ENCODE data around the gene MYO19.
A peak's percentile ranks its signal among the peaks of the same experiment; 100 is the strongest.

Gene MYO19

DNA sequence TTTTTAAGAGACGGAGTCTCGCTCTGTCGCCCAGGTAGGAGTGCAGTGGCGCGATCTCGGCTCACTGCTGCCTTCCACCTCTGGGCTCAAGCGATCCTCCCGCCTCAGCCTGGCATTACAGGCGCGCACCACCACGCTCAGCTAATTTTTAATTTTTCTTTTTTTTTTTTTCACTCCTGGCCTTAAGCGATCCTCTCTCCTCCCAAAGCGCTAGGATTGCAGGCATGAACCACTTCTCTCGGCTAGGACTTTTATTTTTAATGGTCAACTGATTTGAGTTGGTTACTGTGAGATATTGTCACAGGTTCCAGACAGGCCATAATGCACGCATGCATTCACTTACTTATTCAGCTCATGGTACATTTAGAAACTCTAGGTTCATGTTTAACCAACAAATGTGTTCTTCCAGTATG, 1.0 kb upstream of the MYO19 start:
- peaks cover 35% of the 10 kb centered on the region for H3K79me2 ChIP-seq (ENCODE audit: low read length)
- H3K27ac ChIP-seq (ENCODE audit: low read length), result peak overlapping the region; percentile 85
- H3K36me3 ChIP-seq (replicated peaks; ENCODE audit: low read depth, low read length), result peaks cover 49% of the 10 kb centered on the region

DNA sequence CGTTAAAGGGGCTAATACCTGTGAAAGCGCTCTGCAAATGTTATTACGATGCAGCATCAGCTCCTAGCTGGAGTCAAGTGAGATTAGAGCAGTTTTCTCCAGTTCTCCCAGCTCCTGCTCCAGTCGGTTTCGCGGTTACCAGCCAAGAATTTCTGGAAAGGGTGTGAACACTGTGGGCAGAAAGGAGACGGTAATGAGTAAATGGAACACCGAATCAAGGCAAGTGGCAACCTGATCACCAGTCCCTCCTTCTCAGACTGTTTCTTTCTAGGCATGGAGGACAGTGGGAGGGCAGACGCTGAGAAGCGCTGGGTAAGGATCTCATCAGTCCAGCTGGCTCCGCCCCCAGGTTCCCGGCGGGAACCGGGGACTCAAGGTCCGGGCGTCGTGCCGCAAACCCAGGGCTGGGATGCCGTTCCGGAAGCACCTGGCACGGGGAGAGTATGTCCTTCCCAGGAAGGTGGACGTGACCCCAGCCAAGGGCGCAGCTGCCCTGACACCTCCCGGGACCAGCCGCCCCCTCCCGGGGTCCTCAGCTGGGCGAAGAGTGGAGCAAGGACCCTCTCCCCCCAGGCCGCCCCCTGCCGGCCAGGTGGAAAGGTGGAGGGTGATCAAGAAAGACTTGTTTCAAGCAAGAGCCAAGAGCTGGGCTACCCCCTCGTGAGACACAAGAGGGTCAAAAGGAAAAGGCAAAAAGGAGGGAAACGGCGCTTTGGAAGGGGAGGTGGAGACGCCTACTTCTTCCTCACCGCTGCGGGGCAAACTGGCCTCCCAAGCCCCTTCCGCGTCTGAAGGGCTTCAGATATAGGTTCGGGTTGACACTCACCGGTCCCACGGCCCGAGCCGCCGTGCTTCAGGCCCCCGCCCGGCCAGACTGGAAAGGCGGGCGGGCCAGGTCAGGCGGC, 481 bp downstream of the MYO19 start:
- Histone ChIP-seq H3K9ac (ENCODE audit: low read length) (peak overlapping the region; percentile 97), H3K4me3 (ENCODE audit: low read length) (peak overlapping the region; percentile 94), H3K4me1 (ENCODE audit: low read length) (peaks cover 12% of the 10 kb centered on the region), H3K36me3 (replicated peaks; ENCODE audit: low read depth, low read length) (peaks cover 54% of the 10 kb centered on the region), H4K20me1 (ENCODE audit: insufficient read depth, low read length) (no peaks in the 10 kb centered on the region), H2AFZ (ENCODE audit: low read depth, low read length) (peak overlapping the region; percentile 79), H3K27ac (ENCODE audit: low read length) (peak overlapping the region; percentile 85), H3K4me2 (ENCODE audit: low read length) (peak overlapping the region; percentile 75), H3K27me3 (ENCODE audit: low read depth, low read length) (no peaks in the 10 kb centered on the region), H3K79me2 (ENCODE audit: low read length) (peaks cover 35% of the 10 kb centered on the region), H3K9me3 (ENCODE audit: insufficient read depth, low read length) (peaks cover 3% of the 10 kb centered on the region; the same call in 1 of the 2 replicates)
- TF ChIP-seq, protein P1, sequence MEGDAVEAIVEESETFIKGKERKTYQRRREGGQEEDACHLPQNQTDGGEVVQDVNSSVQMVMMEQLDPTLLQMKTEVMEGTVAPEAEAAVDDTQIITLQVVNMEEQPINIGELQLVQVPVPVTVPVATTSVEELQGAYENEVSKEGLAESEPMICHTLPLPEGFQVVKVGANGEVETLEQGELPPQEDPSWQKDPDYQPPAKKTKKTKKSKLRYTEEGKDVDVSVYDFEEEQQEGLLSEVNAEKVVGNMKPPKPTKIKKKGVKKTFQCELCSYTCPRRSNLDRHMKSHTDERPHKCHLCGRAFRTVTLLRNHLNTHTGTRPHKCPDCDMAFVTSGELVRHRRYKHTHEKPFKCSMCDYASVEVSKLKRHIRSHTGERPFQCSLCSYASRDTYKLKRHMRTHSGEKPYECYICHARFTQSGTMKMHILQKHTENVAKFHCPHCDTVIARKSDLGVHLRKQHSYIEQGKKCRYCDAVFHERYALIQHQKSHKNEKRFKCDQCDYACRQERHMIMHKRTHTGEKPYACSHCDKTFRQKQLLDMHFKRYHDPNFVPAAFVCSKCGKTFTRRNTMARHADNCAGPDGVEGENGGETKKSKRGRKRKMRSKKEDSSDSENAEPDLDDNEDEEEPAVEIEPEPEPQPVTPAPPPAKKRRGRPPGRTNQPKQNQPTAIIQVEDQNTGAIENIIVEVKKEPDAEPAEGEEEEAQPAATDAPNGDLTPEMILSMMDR (IDR thresholded peaks at IDR 0.05; ENCODE audit: low read depth, low read length), result peak; percentile 81
- no peak for TF ChIP-seq EZH2phosphoT487 (IDR thresholded peaks at IDR 0.05; ENCODE audit: low read depth)

More for the DNA sequence above, 1.0 kb upstream of the MYO19 start:
- Histone ChIP-seq H2AFZ (ENCODE audit: low read depth, low read length) (0 out of 2 replicates have a peak overlapping the region, but pooled peaks have one; percentile 12), H4K20me1 (ENCODE audit: insufficient read depth, low read length) (no peaks in the 10 kb centered on the region), H3K4me1 (ENCODE audit: low read length) (peaks cover 12% of the 10 kb centered on the region), H3K27me3 (ENCODE audit: low read depth, low read length) (no peaks in the 10 kb centered on the region), H3K4me3 (ENCODE audit: low read length) (peak overlapping the region; percentile 94), H3K9me3 (ENCODE audit: insufficient read depth, low read length) (peaks cover 3% of the 10 kb centered on the region; the same call in 1 of the 2 replicates), H3K4me2 (ENCODE audit: low read length) (peak overlapping the region; percentile 81), H3K9ac (ENCODE audit: low read length) (peak overlapping the region; percentile 97)
- TF ChIP-seq, protein P1 (IDR thresholded peaks at IDR 0.05; ENCODE audit: low read depth, low read length), result no peak
- no peak for TF ChIP-seq EZH2phosphoT487 (IDR thresholded peaks at IDR 0.05; ENCODE audit: low read depth)

- H3K27ac ChIP-seq (ENCODE audit: low read length), result no peak overlapping the region
- no peaks in the 10 kb centered on the region; the same call in 1 of the 2 replicates for H4K20me1 ChIP-seq (ENCODE audit: insufficient read depth, low read length)
- no peak overlapping the region for H3K4me3 ChIP-seq (ENCODE audit: low read length)
- TF ChIP-seq, protein P1 (IDR thresholded peaks at IDR 0.05; ENCODE audit: low read depth, low read length), result no peak
- no peak for TF ChIP-seq EZH2phosphoT487 (IDR thresholded peaks at IDR 0.05; ENCODE audit: low read depth)
- H3K36me3 ChIP-seq (replicated peaks; ENCODE audit: low read depth, low read length), result peaks cover 48% of the 10 kb centered on the region
- H2AFZ ChIP-seq (ENCODE audit: low read depth, low read length), result no peak overlapping the region
- no peaks in the 10 kb centered on the region for H3K27me3 ChIP-seq (ENCODE audit: low read depth, low read length)
- no peak overlapping the region for H3K4me2 ChIP-seq (ENCODE audit: low read length)
- H3K9ac ChIP-seq (ENCODE audit: low read length), result no peak overlapping the region
- H3K9me3 ChIP-seq (ENCODE audit: insufficient read depth, low read length), result peaks cover 3% of the 10 kb centered on the region; the same call in 1 of the 2 replicates
- H3K79me2 ChIP-seq (ENCODE audit: low read length), result peaks cover 31% of the 10 kb centered on the region
- peaks cover 12% of the 10 kb centered on the region for H3K4me1 ChIP-seq (ENCODE audit: low read length)
These were observed 2.2 kb downstream of the MYO19 start for GRCh38 chr17:36532435-36532975.

GRCh38 chr17:36529121-36529520, 5.5 kb downstream of the MYO19 start:
- H2AFZ ChIP-seq (ENCODE audit: low read depth, low read length), result no peak overlapping the region
- no peak overlapping the region for H3K4me2 ChIP-seq (ENCODE audit: low read length)
- no peak overlapping the region for H3K9ac ChIP-seq (ENCODE audit: low read length)
- H3K79me2 ChIP-seq (ENCODE audit: low read length), result peaks cover 8% of the 10 kb centered on the region
- H3K27ac ChIP-seq (ENCODE audit: low read length), result no peak overlapping the region
- H3K4me3 ChIP-seq (ENCODE audit: low read length), result no peak overlapping the region
- no peaks in the 10 kb centered on the region for H3K9me3 ChIP-seq (ENCODE audit: insufficient read depth, low read length)
- H3K36me3 ChIP-seq (replicated peaks; ENCODE audit: low read depth, low read length), result peaks cover 58% of the 10 kb centered on the region
- no peaks in the 10 kb centered on the region for H3K27me3 ChIP-seq (ENCODE audit: low read depth, low read length)
- H4K20me1 ChIP-seq (ENCODE audit: insufficient read depth, low read length), result no peaks in the 10 kb centered on the region; the same call in 1 of the 2 replicates
- peaks cover 6% of the 10 kb centered on the region for H3K4me1 ChIP-seq (ENCODE audit: low read length)
- TF ChIP-seq, protein P1 (IDR thresholded peaks at IDR 0.05; ENCODE audit: low read depth, low read length), result no peak
- TF ChIP-seq EZH2phosphoT487 (IDR thresholded peaks at IDR 0.05; ENCODE audit: low read depth), result no peak

Data from OCI-LY3 (cell line).